HG03378 (cell line): ENCODE data around the gene CD300E.
"Not testable (repeated sequence)": the region's sequence is repeated elsewhere in the genome, so short reads cannot be mapped to it uniquely, and the experiment has no call there.

Experiments used
- ATAC-seq: cut with Tn5 transposase; IDR thresholded peaks from one replicate; pipeline ENCODE4 v1.9.1; 2021; ENCODE audit warnings: mild to moderate bottlenecking, moderate library complexity; ENCODE audit not compliant: unreplicated experiment

CD300E gene

DNA sequence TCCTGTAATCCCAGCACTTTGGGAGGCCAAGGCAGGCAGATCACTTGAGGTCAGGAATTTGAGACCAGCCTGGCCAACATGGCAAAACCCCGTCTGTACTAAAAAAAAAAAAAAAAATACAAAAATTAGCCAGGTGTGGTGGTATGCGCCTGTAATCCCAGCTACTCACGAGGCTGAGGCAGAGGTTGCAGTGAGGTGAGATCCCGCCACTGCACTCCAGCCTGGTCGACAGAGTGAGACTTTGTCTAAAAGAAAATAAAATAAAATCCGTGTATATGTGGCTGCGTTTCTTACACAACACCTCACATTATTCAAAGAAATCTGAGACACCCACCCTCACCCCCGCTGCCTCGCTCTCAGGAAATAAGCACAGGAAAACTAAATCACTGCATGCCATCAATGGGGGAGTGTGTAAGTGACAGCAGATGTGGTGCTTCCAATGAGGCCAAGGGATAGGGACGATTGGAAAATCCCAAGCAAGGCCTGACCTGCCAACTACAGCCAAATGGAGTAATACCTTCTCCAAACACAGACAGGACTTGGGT lies 13.1 kb upstream of the CD300E start:
- ATAC-seq: not testable (repeated sequence)

GRCh38 chr17:74635418-74635817 lies 11.9 kb upstream of the CD300E start:
- ATAC-seq: no peak

DNA sequence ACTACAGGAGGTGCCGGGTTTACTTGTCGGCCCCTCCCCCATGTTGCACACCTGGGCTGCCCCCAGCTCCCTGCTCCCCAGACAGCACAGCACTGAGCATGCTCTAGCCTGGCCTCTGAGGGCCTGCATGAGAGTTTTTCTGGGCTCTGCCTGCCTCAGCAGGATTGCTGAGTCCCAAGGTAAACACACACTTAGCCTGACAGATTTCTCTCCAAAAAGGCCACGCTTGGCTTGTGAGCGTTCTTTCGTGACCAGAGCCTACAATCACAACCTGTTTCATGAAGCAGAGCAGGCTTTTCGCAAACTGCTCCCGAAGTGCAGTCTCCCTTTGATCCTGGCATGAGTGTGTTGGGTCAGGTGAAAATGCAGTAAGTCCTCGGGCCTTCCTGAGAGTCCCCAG lies 9.8 kb upstream of the CD300E start:
- no peak for ATAC-seq

DNA sequence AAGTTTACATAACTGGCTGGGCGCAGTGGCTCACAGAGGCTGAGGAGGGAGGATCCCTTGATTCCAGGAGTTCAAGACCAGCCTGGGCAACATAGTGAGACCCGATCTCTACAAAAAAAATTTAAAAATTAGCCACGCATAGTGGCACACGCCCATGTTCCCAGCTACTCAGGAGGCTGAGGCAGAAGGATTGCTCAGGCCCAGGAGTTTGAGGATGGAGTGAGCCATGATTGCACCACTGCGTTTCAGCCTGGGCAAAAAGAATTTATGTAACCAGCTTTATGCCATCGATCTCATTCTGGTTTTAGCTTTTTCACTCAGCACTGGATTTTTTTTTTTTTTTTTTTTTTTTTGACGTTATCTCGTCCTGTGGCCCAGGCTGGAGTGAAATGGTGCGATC lies 9.1 kb upstream of the CD300E start:
- no peak for ATAC-seq

GRCh38 chr17:74631468-74632450 lies 8.2 kb upstream of the CD300E start:
- no peak for ATAC-seq

GRCh38 chr17:74630251-74630650 lies 6.7 kb upstream of the CD300E start:
- not testable (repeated sequence) for ATAC-seq

GRCh38 chr17:74625661-74626060 lies 2.1 kb upstream of the CD300E start:
- ATAC-seq: no peak

DNA sequence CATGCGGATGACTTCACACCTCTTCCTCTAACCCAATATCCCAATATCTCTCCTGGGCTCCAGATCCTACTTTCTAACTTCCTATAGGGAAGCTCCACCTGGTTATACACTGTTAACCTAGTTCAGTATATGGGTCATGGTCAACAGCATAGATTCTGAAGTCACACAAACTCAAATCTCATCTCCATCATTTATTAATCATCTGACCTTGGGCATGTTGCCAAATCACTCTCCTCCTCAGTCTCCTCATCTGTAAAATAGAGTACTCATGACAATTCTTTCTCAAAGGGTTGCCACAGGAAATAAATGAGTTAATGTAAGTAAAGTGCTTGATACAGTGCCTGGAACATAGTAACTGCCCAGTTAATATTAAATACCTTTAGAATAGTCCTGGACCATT lies 593 bp upstream of the CD300E start:
- no peak for ATAC-seq

- ATAC-seq: no peak
Measured at GRCh38 chr17:74619077-74619673, 4.4 kb downstream of the CD300E start.

DNA sequence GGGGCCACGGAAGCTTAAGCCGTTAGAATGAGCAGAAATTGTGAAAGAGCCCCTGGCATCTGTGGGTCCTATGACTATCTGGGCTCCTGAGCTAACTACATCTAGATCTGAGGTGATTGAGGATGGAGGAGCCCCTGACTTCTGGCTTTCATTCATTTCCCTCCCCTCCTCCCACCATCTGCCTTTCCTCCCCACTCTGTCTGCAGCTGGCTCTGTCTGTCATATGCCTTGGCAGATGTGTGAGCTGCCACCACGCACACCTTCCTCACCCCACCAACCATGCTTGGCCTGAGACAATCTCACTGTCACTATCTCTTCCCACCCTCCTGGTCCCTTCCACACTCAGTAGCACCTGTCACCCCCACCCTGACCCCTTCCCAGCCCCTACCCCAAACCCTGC lies 5.1 kb downstream of the CD300E start:
- no peak for ATAC-seq

- ATAC-seq: no peak
Measured at GRCh38 chr17:74616696-74617095, 6.8 kb downstream of the CD300E start.

GRCh38 chr17:74612046-74612445 lies 11.5 kb downstream of the CD300E start:
- ATAC-seq: no peak

DNA sequence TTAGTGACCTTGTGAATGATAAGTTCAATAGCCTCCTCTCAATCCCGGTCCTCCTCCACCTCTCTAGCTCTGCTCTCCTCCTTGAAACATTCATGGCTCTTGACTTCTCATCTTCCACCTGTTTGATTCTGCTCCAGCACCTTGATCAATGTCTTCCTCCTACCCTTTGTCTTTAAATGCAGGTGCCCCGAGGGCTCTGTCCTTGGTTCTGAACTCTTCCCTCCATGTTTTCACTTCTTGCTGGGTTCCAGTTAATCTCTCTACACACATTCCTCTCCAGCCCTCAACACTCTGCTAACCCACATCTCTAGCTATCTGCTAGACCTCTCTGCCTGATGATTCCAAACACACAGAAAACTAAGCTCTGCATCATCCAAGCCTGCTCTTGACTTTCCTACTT lies 13.4 kb downstream of the CD300E start:
- no peak for ATAC-seq

GRCh38 chr17:74608511-74608910 lies 15.0 kb downstream of the CD300E start:
- no peak for ATAC-seq

DNA sequence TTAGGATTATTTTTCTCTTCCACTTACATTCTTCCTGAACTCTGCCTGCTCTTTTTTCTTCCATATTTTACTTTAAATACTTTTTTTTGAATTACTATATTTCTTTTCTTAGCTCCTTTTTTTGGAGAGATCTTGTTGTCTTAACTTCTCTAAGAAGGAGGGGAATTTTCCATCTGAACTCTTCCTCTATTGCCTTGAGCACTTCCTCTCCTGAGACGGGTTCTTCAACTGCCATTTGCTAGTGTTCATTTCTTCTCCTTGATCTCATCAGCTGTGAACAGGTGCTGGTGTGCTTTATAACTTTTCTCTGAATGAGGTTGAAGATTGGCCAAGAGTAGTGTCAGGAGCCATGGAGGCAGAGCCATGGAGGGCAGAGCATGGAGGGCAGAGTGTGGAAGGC lies 16.3 kb downstream of the CD300E start:
- ATAC-seq: no peak

DNA sequence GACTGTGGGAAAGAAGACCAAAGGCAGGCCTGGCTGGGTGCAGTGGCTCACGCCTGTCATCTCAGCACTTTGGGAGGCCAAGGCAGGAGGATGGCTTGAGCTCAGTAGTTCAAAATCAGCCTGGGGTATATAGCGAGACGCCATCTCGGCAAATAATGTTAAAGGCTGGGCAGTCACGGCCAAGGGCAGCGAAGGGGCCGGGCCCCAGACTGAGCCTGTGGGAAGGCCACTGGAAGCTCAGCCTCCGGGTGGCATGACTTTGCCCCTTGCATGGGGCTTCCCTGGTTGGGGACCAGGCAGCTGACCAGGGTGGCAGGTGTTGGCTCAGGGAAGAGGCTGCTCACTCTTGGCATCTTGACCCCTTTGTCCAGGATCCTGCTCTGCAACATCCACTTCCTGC lies 17.5 kb downstream of the CD300E start:
- ATAC-seq: no peak

GRCh38 chr17:74605361-74605760 lies 18.2 kb downstream of the CD300E start:
- ATAC-seq: no peak

DNA sequence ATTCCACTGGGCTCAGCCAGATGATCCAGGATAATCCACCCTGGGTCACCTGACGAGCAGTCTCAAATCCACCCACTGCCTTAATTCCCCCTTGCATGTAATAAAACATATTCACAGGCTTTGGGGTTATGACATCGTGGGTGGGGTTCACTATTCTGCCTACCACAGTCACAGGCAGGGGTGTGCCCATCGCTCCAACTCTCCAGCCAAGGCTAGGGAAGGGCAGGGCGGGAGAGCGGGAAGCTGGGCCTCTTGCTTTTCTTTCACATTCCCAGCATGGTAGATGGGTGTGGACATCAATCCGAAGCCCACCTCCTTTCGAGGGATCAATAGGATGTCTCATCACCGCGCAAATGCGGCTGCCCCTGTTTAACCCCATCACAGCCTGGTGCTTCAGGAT lies 18.8 kb downstream of the CD300E start:
- ATAC-seq: no peak

- ATAC-seq: no peak
Measured at GRCh38 chr17:74604200-74604599, 19.3 kb downstream of the CD300E start.

- no peak for ATAC-seq
Measured at GRCh38 chr17:74603746-74604145, 19.8 kb downstream of the CD300E start.

- ATAC-seq: no peak
Measured at GRCh38 chr17:74603037-74603635, 20.4 kb downstream of the CD300E start.
